Neuronal stem cell (in vitro differentiated cells): ENCODE data around the gene UBAC2.
"Not testable (repeated sequence)": the region's sequence is repeated elsewhere in the genome, so short reads cannot be mapped to it uniquely, and the experiment has no call there.

Source experiments
- DNase-seq: peaks from one replicate; pipeline ENCODE4 v3.0.0-alpha.2; 2013; ENCODE audit warnings: low spot score
- H2AFZ ChIP-seq: one replicate; pipeline ENCODE4 v1.6.1; 2013; ENCODE audit warnings: mild to moderate bottlenecking, low read length, inconsistent platforms
- H2AK5ac ChIP-seq: 2 replicates; pipeline ENCODE4 v1.6.1; 2013; ENCODE audit warnings: low read depth, mild to moderate bottlenecking, inconsistent platforms, low read length, moderate library complexity, mixed read lengths
- H2BK120ac ChIP-seq: 2 replicates; pipeline ENCODE4 v1.6.1; 2013; ENCODE audit warnings: low read depth, mild to moderate bottlenecking, inconsistent platforms, low read length, moderate library complexity, mixed read lengths
- H2BK12ac ChIP-seq: one replicate; pipeline ENCODE4 v1.6.1; 2013; ENCODE audit warnings: low read length, inconsistent platforms
- H2BK15ac ChIP-seq: 2 replicates; pipeline ENCODE4 v1.6.1; 2013; ENCODE audit warnings: mild to moderate bottlenecking, low read length, inconsistent platforms, mixed read lengths
- H2BK5ac ChIP-seq: one replicate; pipeline ENCODE4 v1.6.1; 2013; ENCODE audit warnings: inconsistent platforms, mild to moderate bottlenecking, low read length, moderate library complexity
- H3K14ac ChIP-seq: one replicate; pipeline ENCODE4 v1.6.1; 2013; ENCODE audit warnings: low read length, inconsistent platforms
- H3K18ac ChIP-seq: 2 replicates; pipeline ENCODE4 v1.6.1; 2013; ENCODE audit warnings: low read length, inconsistent platforms
- H3K23ac ChIP-seq: 2 replicates; pipeline ENCODE4 v1.6.1; 2013; ENCODE audit warnings: low read depth, mild to moderate bottlenecking, mixed read lengths, low read length, inconsistent platforms; ENCODE audit not compliant: poor library complexity
- H3K27ac ChIP-seq: replicated peaks from 3 replicates; pipeline ENCODE4 v1.5.1; 2013; ENCODE audit warnings: low read length, inconsistent platforms
- H3K27me3 ChIP-seq, 3 experiments: 2 replicates each; pipeline ENCODE4 v1.6.1; 2013; ENCODE audit warnings: low read length in 3 of 3, mild to moderate bottlenecking in 2 of 3, inconsistent platforms in 1 of 3, low read depth in 1 of 3, mixed read lengths in 1 of 3, moderate library complexity in 1 of 3; ENCODE audit not compliant: control insufficient read depth in 3 of 3, insufficient read depth in 3 of 3
- H3K36me3 ChIP-seq, 2 donors: replicated peaks in 1 of 2; 2 replicates each; pipeline ENCODE4 v1.6.1; 2013; ENCODE audit warnings: low read length in 2 of 2; ENCODE audit not compliant: control insufficient read depth in 2 of 2, insufficient read depth in 2 of 2
- H3K4ac ChIP-seq: 2 replicates; pipeline ENCODE4 v1.6.1; 2013; ENCODE audit warnings: inconsistent platforms, mild to moderate bottlenecking, low read length, moderate library complexity
- H3K4me1 ChIP-seq, 2 donors: 1 replicate in 1 of 2; 2 replicates in 1 of 2; pipeline ENCODE4 v1.6.1; 2013; ENCODE audit warnings: low read length in 2 of 2, low read depth in 1 of 2; ENCODE audit not compliant: control insufficient read depth in 2 of 2, insufficient read depth in 1 of 2
- H3K4me2 ChIP-seq: one replicate; pipeline ENCODE4 v1.6.1; 2013; ENCODE audit warnings: mild to moderate bottlenecking, low read length, inconsistent platforms; ENCODE audit not compliant: insufficient read depth, poor library complexity, severe bottlenecking
- H3K4me3 ChIP-seq, 2 donors: 2 replicates each; pipeline ENCODE4 v1.5.1; 2013; ENCODE audit warnings: low read length in 2 of 2, mild to moderate bottlenecking in 2 of 2, inconsistent platforms in 1 of 2, moderate library complexity in 1 of 2
- H3K79me1 ChIP-seq: one replicate; pipeline ENCODE4 v1.6.1; 2013; ENCODE audit warnings: low read depth, mild to moderate bottlenecking, inconsistent platforms, low read length, moderate library complexity
- H3K9ac ChIP-seq: one replicate; pipeline ENCODE4 v1.6.1; 2013; ENCODE audit warnings: mild to moderate bottlenecking, low read depth, low read length, inconsistent platforms; ENCODE audit not compliant: poor library complexity
- H3K9me3 ChIP-seq, 2 donors: replicated peaks in 1 of 2; 2 replicates each; pipeline versions ENCODE3 to v1.6.1; 2013; ENCODE audit warnings: low read length in 2 of 2, mild to moderate bottlenecking in 2 of 2, inconsistent platforms in 1 of 2, low read depth in 1 of 2, mixed read lengths in 1 of 2, moderate library complexity in 1 of 2; ENCODE audit not compliant: control insufficient read depth in 2 of 2, insufficient read depth in 1 of 2
- H4K8ac ChIP-seq: one replicate; pipeline ENCODE4 v1.6.1; 2013; ENCODE audit warnings: low read depth, mild to moderate bottlenecking, inconsistent platforms, low read length, moderate library complexity
- H4K91ac ChIP-seq: one replicate; pipeline ENCODE4 v1.6.1; 2013; ENCODE audit warnings: low read length, low read depth, mild to moderate bottlenecking, inconsistent platforms; ENCODE audit not compliant: poor library complexity
- WGBS, 2 donors: extraction: QIAGEN DNeasy Blood & Tissue Kit; methylation state at CpG; one replicate each; pipeline ENCODE4 v1.1.7; 2013; ENCODE audit warnings: missing lambda C conversion rate in 2 of 2, mixed read lengths in 1 of 2; ENCODE audit not compliant: insufficient read length in 2 of 2, insufficient replicate concordance in 1 of 2; ENCODE audit errors: extremely low coverage in 2 of 2; 5-methylcytosine and 5-hydroxymethylcytosine counted together

The UBAC2 gene

DNA sequence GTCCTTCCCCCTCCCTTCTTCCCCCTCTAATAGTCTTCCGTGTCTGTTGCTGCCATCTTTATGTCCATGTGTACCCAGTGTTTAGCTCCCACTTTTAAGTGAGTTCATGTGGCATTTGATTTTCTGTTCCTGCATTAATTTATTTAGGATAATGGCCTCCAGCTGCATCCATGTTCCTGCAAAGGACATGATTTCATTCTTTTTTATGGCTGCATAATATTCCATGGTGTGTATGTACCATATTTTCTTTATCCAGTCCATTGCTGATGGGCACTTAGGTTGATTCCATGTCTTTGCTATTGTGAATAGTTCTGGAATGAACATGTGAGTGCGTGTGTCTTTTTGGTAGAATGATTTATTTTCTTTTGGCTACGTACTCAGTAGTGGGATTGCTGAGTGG is 48.5 kb downstream of the UBAC2 start:
- not testable (repeated sequence) for H2BK5ac ChIP-seq, H3K4me1 ChIP-seq, H2BK120ac ChIP-seq, H3K27me3 ChIP-seq, DNase-seq, H2BK12ac ChIP-seq, H3K9me3 ChIP-seq, H3K23ac ChIP-seq, H2AFZ ChIP-seq, H2AK5ac ChIP-seq, H4K91ac ChIP-seq, H3K4ac ChIP-seq, H3K4me2 ChIP-seq, H4K8ac ChIP-seq, H2BK15ac ChIP-seq, H3K14ac ChIP-seq, H3K4me3 ChIP-seq, H3K79me1 ChIP-seq, H3K9ac ChIP-seq, H3K27ac ChIP-seq, H3K18ac ChIP-seq
- peaks cover 0 to 25% of the 10 kb centered on the region in 2 donors for H3K36me3 ChIP-seq
- WGBS, 2 donors: no CpG with 5 or more reads among the region's 3 CpGs

DNA sequence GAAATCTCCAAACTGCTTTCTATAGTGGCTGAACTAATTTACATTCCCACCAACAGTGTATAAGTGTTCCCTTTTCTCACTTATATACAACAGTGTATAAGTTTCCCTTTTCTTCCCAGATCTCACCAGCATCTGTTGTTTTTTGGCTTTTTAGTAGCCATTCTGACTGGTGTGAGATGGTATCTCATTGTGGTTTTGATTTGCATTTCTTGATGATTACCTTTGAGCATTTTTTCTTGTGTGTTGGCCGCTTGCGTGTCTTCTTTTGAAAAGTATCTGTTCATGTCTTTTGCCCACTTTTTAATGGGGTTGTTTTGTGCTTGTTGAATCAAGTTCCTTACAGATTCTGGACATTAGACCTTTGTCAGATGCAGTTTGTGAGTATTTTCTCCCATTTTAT is 49.0 kb downstream of the UBAC2 start:
- H3K36me3 ChIP-seq: peaks cover 0 to 22% of the 10 kb centered on the region in 2 donors
- H3K27me3 ChIP-seq, H3K23ac ChIP-seq, H3K4me2 ChIP-seq, H3K18ac ChIP-seq, H2BK12ac ChIP-seq, H3K14ac ChIP-seq, H3K4me1 ChIP-seq, H2BK120ac ChIP-seq, H4K91ac ChIP-seq, DNase-seq, H2AK5ac ChIP-seq, H3K4me3 ChIP-seq, H3K27ac ChIP-seq, H4K8ac ChIP-seq, H3K4ac ChIP-seq, H3K9ac ChIP-seq, H2BK15ac ChIP-seq, H3K9me3 ChIP-seq, H3K79me1 ChIP-seq, H2BK5ac ChIP-seq, H2AFZ ChIP-seq: not testable (repeated sequence)
- WGBS, 2 donors: no CpG with 5 or more reads among the region's 2 CpGs

GRCh38 chr13:99250982-99251825 is 50.5 kb downstream of the UBAC2 start:
- Histone ChIP-seq H3K27me3 (no peaks in the 10 kb centered on the region), H3K4me1 (no peaks in the 10 kb centered on the region), H2BK5ac (no peak overlapping the region), H3K14ac (no peak overlapping the region), H3K18ac (no peak overlapping the region), H3K36me3 (peaks cover 6 to 29% of the 10 kb centered on the region in 2 donors), H3K4me3 (no peak overlapping the region), H3K4me2 (no peak overlapping the region), H2BK15ac (no peak overlapping the region), H3K23ac (no peak overlapping the region), H4K91ac (no peak overlapping the region), H2AK5ac (no peak overlapping the region), H2BK12ac (no peak overlapping the region), H3K27ac (no peak overlapping the region), H2BK120ac (no peak overlapping the region), H3K9ac (no peak overlapping the region), H4K8ac (no peak overlapping the region), H2AFZ (no peak overlapping the region), H3K9me3 (no peaks in the 10 kb centered on the region), H3K79me1 (no peaks in the 10 kb centered on the region), H3K4ac (no peak overlapping the region)
- DNase-seq: no peak
- WGBS, 2 donors: no CpG with 5 or more reads among the region's 5 CpGs

- no peak overlapping the region for H3K9ac ChIP-seq
- no peaks in the 10 kb centered on the region for H3K9me3 ChIP-seq
- H3K4me1 ChIP-seq: no peaks in the 10 kb centered on the region
- no peak overlapping the region for H2BK15ac ChIP-seq
- no peak overlapping the region for H4K8ac ChIP-seq
- no peak overlapping the region for H2BK12ac ChIP-seq
- no peak overlapping the region for H3K18ac ChIP-seq
- DNase-seq: no peak
- no CpG with 5 or more reads among the region's 4 CpGs for WGBS, 2 donors
- H2BK120ac ChIP-seq: no peak overlapping the region
- no peak overlapping the region for H3K23ac ChIP-seq
- no peaks in the 10 kb centered on the region for H3K79me1 ChIP-seq
- H3K36me3 ChIP-seq: peaks cover 7 to 26% of the 10 kb centered on the region in 2 donors
- no peak overlapping the region for H2AK5ac ChIP-seq
- H4K91ac ChIP-seq: no peak overlapping the region
- no peak overlapping the region for H3K4me2 ChIP-seq
- no peak overlapping the region for H2AFZ ChIP-seq
- no peak overlapping the region for H3K4ac ChIP-seq
- H3K14ac ChIP-seq: no peak overlapping the region
- no peak overlapping the region for H3K4me3 ChIP-seq
- H3K27me3 ChIP-seq: no peaks in the 10 kb centered on the region
- no peak overlapping the region for H2BK5ac ChIP-seq
- no peak overlapping the region for H3K27ac ChIP-seq
These were observed 51.3 kb downstream of the UBAC2 start for GRCh38 chr13:99251921-99252320.
